OCI-LY3 (cell line): ENCODE measurements around the gene TNK2.

Experiments used
- H2AFZ ChIP-seq: fragments of 200-600, 300-600 bp; shearing (Covaris generic); 2 replicates; pipeline ENCODE4 v1.6.0; 2014; ENCODE audit warnings: antibody characterized with exemption, low read depth, low read length
- H3K27ac ChIP-seq: fragments of 200-600, 300-600 bp; sonication (generic); 2 replicates; pipeline ENCODE4 v1.5.1; 2014; ENCODE audit warnings: mild to moderate bottlenecking, low read length, moderate library complexity, mixed read lengths
- H3K27me3 ChIP-seq: fragments of 200-600, 300-600 bp; sonication (generic); 2 replicates; pipeline ENCODE4 v1.6.1; 2014; ENCODE audit warnings: low read depth, low read length, mixed read lengths
- H3K36me3 ChIP-seq: fragments of 200-600, 300-600 bp; sonication (generic); replicated peaks from 2 replicates; pipeline ENCODE3; 2014; ENCODE audit warnings: low read depth, low read length, mixed read lengths
- H3K4me1 ChIP-seq: fragments of 300-600, 200-600 bp; sonication (generic); 2 replicates; pipeline ENCODE4 v1.6.1; 2014; ENCODE audit warnings: low read length, mixed read lengths
- H3K4me2 ChIP-seq: fragments of 200-600, 300-600 bp; sonication (generic); 2 replicates; pipeline ENCODE4 v1.6.1; 2014; ENCODE audit warnings: low read length, mixed read lengths
- H3K4me3 ChIP-seq: fragments of 300-600, 200-600 bp; sonication (generic); 2 replicates; pipeline ENCODE4 v1.5.1; 2014; ENCODE audit warnings: antibody characterized with exemption, mild to moderate bottlenecking, low read length, moderate library complexity
- H3K79me2 ChIP-seq: fragments of 300-600, 200-600 bp; shearing (Covaris generic); 2 replicates; pipeline ENCODE4 v1.6.1; 2014; ENCODE audit warnings: mild to moderate bottlenecking, low read length, mixed read lengths
- H3K9ac ChIP-seq: fragments of 300-600, 200-600 bp; shearing (Covaris generic); 2 replicates; pipeline ENCODE4 v1.6.0; 2014; ENCODE audit warnings: mild to moderate bottlenecking, low read length, moderate library complexity
- H3K9me3 ChIP-seq: fragments of 200-600, 300-600 bp; shearing (Covaris generic); 2 replicates; pipeline ENCODE4 v1.6.1; 2014; ENCODE audit warnings: low read length, mixed read lengths; ENCODE audit not compliant: insufficient read depth
- H4K20me1 ChIP-seq: fragments of 200-600, 300-600 bp; sonication (generic); 2 replicates; pipeline ENCODE4 v1.6.1; 2016; ENCODE audit warnings: low read length, mixed read lengths; ENCODE audit not compliant: insufficient read depth
- CTCF ChIP-seq: fragments of 200-600, 300-600 bp; sonication (generic); IDR thresholded peaks from 2 replicates; pipeline ENCODE4 v1.5.1; 2014; ENCODE audit warnings: antibody characterized with exemption, low read length, low read depth

TNK2 gene

DNA sequence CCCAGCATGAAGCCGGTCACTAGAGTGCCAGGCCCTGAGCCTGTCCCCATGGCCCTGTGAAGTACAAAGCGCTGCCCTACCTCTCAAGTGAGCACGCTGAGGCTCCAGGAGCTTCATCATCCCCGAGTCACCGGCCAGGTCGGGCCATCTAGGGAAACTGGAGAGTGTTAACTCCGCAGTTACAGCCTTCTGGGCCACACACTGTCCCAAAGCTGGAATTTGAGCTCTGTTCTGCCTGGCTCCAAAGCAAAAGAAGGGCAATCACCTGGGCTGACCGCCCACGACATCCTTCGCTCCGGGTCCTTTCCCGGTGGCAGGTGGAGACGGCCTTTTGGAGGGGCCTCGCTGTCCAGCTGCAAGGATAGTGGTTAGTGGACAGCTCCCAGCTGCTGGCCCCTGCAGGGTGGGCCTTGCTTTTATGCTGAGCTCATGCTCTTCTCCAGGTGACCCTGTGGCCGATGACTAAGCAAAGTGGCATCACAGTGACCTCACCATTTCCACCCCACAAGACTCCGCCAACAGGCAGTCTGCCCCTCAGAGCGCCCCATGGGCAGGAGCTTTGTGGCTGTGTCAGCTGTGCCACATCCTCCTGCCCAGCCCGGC lies 93.1 kb downstream of the TNK2 start:
- no peak overlapping the region for H3K9ac ChIP-seq

DNA sequence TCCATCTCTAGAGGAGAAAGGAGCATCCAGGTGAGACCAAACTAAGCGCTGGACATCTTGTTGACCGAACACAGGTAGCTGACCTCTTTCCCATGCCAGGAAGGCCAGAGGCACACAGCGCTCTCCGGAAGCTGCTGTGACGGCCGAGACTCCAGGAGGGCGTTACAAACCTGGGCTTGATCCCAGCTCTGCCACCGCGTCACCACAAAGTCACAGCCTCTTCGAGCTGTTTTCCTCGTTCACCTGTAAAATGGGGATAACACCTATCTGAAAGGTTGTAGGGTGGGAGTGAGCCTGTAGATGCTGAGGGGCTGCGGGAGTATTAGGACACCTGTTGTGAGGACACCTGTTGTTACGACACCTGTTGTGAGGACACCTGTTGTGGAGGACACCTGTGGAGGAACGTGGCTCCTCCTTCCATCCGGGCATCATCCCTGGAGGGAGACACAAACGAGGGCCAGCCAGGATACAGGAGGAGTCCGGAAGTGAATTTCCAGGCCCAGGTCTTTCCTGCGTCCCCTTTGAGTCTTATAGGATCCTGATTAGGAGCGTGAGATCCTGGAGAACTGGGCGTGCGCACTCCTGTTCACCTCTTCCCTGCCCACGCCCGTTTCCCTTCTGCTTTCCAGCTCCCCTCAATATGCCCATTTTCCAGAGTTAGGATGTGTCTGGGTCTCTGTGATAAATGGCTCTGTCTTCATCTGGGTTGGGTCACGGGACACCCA lies 94.3 kb downstream of the TNK2 start:
- H3K4me3 ChIP-seq = no peak overlapping the region
- H3K4me2 ChIP-seq = no peak overlapping the region
- peaks cover 2% of the 10 kb centered on the region; the same call in 1 of the 2 replicates for H3K27me3 ChIP-seq
- no peaks in the 10 kb centered on the region for H3K36me3 ChIP-seq
- no peaks in the 10 kb centered on the region for H3K79me2 ChIP-seq
- no peak overlapping the region for H2AFZ ChIP-seq
- TF ChIP-seq CTCF = no peak
- no peaks in the 10 kb centered on the region for H4K20me1 ChIP-seq
- no peaks in the 10 kb centered on the region for H3K4me1 ChIP-seq
- no peak overlapping the region for H3K9ac ChIP-seq
- H3K9me3 ChIP-seq = no peaks in the 10 kb centered on the region
- H3K27ac ChIP-seq = no peak overlapping the region

More for the DNA sequence above, 93.1 kb downstream of the TNK2 start:
- Histone ChIP-seq H4K20me1 (no peaks in the 10 kb centered on the region), H3K4me3 (no peak overlapping the region), H2AFZ (no peak overlapping the region), H3K4me2 (no peak overlapping the region), H3K9me3 (no peaks in the 10 kb centered on the region), H3K4me1 (no peaks in the 10 kb centered on the region), H3K27me3 (peaks cover 2% of the 10 kb centered on the region; the same call in 1 of the 2 replicates), H3K27ac (no peak overlapping the region), H3K36me3 (no peaks in the 10 kb centered on the region), H3K79me2 (no peaks in the 10 kb centered on the region)
- no peak for TF ChIP-seq CTCF
